Fibroblast of upper back skin (primary cell): ENCODE data around the gene POT1.

ENCODE experiments used
- DNase-seq: peaks from one replicate; pipeline ENCODE4 v3.0.0-alpha.2; 2013

POT1 gene

GRCh38 chr7:124800386-124800785 is 129.2 kb downstream of the POT1 start:
- no peak for DNase-seq

DNA sequence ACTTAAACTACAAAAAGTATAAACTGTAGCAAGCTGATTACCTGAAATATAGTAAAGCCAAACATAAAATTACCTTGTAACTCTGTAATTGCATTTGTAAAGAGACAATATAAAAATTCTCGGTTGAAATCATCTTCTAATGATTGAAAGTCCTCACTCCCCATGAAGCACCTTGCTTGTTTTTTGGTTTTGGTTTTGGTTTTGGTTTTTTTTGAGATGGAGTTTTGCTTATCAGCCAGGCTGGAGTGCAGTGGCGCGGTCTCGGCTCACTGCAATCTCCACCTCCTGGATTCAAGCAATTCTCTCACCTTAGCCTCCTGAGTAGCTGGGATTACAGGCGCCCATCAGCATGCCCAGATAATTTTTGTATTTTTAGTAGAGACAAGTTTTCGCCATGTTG is 130.2 kb downstream of the POT1 start:
- DNase-seq, result no peak

GRCh38 chr7:124796771-124797170 is 132.9 kb downstream of the POT1 start:
- DNase-seq, result no peak

DNA sequence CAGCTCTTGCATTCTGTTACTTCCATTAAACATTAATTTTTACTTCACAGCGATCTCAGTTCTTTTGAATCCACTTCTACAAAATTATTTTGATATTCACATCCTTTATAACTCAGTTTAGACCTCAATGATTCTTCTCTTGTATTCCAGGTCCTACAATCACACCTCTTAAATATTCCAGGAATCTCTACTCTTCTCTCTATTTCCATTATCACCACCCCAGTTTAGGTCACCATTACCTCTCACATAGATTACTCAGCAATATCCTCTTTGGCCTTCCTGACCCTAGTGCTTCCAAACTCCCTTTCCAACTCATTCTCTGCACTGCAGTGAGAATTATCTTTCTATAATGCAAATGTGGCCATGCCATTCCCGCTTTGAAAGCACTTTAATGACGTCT is 136.9 kb downstream of the POT1 start:
- no peak for DNase-seq

DNA sequence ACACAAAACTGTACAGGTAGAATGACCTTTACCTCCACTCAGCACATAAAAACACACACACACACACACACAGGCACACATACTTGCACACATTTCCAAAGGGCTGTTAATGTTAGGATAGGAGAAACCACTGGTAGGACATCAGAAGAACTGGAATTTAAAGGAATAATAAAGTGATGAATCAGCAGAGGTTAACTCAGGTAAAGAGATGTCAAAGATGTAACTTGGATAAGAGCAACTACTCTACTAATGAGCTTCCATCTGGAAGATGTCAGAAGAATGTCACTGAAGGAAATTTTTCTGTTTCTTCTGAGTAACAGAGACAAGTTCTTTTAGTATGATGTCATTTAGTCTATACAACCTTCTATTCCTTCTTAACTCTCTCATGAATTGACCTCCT is 137.6 kb downstream of the POT1 start:
- no peak for DNase-seq

DNA sequence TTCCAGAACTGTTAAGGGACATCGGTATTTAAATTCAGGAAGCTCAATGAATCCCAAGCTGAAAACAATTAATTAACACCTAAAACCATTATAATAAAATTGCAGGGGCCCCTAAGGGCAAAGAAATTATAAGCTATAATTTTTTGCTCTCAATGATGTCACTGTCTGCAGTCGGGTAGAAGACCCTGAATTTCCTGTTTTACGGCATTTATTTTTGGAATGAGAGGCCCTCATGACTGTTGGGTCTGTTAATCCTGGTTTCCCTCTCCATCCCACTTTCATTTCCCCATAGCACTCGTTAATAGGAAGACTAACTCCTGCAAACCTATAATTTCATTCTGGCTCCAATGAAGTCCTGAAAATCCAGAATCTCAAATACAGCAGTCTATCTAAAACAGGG is 138.2 kb downstream of the POT1 start:
- no peak for DNase-seq

- DNase-seq, result no peak
Measured at GRCh38 chr7:124790645-124791044, 139.0 kb downstream of the POT1 start.

DNA sequence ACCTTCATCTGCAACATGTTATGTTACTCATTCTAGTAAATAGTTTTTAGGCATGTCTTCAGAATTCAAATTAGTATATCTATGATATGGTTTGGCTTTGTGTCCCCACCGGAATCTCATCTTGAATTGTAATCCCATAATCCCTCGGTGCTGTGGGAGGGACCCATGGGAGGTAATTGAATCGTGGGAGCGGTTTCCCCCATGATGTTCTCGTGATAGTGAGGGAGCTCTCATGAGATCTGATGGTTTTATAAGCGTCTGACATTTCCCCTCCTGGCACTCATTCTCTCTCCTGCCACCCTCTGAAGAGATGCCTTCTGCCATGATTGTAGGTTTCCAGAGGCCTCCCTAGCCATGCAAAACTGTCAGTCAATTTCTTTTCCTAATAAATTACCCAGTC is 143.6 kb downstream of the POT1 start:
- no peak for DNase-seq

DNA sequence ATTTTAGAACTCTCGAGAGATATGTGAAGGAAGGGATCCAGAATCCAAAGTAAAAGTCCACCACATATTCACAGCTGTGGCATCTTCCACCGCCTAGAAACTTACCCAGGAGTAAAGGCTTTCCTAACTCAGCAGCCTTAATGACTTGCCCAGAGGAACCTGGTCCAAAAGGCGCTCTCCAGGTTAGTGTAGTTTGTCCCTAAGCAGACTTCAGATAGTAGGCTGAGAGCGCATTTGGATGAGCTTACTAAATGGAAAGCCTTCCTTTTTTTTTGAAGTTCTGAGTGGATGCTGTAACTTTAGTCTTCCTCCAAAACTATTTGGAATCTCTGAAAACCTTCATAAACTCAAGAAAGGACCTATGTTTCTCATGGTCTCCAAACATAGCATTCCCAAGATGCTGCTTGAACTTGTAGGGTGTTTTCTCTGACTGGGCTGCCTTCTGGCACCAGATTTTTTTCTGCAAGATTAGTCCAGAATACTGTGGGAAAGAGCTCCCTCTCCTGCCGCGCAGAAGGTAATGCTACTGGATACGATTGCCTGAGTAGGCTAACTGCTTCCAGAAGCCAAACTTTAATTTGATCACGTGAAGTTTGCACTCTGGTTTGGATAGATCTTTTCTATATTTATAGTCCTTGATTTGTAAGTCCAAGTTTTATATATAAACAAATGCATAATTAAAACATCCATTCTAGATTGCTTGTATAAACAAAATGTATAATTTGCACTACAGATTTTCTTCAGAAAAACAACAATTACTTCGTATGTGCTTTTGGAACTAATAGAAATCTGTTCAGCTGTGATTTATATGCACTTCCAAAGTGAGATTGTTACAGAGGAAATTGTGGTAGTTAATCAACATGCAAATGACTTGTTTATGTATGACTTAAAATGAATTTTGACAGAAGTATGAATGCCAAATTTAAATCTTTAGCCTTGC is 144.5 kb downstream of the POT1 start:
- DNase-seq, result peak; percentile 47

- no peak for DNase-seq
Measured at GRCh38 chr7:124783271-124783670, 146.4 kb downstream of the POT1 start.

GRCh38 chr7:124781907-124782734 is 147.5 kb downstream of the POT1 start:
- no peak for DNase-seq

DNA sequence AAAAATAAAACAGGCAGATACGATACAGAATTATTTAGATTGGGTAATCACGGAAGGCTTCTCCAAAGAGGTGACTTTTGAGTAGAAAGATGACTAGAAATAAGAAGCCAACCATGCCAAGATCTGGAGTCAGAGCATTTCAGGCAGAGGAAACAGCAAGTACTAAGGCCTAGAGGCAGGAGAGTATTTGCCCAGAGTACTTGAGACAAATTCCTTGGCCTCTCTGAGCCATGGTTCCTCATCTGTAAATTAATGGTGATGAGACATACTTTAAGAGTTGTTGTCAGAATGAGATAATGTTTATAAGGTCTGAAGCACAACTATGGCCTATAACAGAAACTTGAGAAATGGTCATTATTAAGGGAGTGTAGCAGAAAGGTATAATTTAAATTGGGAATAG is 148.2 kb downstream of the POT1 start:
- DNase-seq, result no peak

- no peak for DNase-seq
Measured at GRCh38 chr7:124780608-124781007, 149.0 kb downstream of the POT1 start.

DNA sequence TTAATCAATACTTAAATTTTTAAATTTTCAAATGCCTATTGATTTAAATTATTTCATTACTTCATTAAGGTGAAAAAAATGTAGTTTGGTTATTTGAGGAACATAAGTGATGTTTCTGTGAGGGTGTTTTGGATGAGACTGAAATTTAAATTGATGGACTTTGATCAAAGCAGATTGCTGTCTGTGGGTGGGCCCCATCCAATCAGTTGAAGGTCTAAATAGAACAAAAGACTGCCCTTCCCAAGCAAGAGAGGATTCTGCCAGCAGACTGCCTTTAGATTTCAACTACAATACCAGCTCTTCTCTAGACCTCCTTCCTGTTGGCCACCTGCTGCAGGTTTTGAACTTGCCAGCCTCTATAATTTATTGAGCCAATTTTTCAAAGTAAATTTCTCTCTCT is 149.6 kb downstream of the POT1 start:
- DNase-seq, result no peak

DNA sequence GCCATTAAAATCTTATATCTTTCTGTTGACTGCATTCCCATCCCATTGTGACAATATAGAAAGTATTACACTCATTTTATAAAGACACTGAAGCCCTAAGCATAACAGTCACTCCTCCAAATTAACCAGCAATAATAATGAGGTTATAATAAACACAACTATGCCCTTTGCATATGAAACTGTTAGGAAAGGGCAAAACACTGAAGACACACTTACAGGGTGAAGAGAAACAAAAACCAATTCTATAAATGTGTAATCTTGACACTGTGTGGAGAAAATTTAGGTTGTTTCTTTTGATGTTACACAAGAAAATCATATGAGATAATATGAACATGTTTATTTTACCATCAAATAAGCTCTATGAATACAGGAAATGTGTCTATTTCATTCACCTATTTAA is 150.0 kb downstream of the POT1 start:
- DNase-seq, result no peak

- no peak for DNase-seq
Measured at GRCh38 chr7:124779194-124779593, 150.4 kb downstream of the POT1 start.

DNA sequence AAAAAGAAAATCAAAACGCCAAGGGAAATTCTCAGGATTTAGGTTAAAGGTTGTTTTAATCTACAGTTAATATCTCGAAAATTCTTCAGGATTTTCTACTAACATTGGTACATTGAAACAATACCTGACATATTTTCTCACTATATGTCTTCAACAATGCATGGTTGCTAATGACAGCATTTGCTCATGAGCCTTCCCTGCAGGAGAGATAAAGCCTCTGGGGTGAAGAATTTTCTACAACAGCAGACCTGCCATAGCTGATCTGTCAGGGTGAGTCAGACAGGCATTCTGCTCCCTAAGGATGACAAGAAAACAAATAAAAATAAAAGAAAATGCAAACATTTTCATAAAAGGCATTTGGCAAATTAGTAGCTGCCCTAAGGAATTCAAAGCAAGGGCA is 152.4 kb downstream of the POT1 start:
- no peak for DNase-seq

DNA sequence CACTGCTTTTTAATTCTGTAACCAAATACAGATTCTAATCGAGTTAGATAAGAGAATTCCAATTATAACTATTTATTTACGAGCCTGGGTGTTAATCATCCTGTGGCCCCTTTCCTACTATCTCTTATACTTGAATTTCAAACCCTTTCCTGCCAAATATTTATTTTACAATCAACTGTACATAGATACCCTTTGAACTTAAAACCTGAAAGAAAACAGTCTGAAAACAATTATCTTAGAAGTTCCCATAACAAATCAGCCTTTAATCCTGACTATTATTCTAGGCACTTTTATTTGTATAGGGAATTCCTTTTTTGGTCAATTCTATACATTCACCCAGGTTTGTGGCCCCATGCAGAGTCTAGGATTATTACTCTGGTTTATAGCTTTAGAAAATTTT is 153.5 kb downstream of the POT1 start:
- DNase-seq, result no peak

GRCh38 chr7:124775422-124775821 is 154.2 kb downstream of the POT1 start:
- no peak for DNase-seq

DNA sequence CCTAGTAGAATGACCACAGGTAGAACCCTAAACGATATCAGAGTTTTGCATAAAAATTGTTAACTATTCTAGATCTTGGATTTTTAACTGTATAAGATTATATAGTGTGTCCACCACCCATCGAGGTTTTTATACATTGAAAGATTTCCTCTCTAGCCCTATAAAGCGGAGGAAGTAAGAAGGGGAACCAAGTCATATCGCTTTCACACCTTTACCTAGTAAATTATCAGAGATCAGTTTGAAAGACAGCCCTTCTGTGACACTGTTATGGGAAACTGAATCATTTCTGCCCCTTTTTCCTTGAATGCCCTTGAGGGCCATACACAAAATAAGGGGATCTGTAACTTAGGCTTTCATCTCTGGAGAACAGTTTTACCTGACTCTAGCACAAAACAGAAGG is 155.7 kb downstream of the POT1 start:
- DNase-seq, result no peak

DNA sequence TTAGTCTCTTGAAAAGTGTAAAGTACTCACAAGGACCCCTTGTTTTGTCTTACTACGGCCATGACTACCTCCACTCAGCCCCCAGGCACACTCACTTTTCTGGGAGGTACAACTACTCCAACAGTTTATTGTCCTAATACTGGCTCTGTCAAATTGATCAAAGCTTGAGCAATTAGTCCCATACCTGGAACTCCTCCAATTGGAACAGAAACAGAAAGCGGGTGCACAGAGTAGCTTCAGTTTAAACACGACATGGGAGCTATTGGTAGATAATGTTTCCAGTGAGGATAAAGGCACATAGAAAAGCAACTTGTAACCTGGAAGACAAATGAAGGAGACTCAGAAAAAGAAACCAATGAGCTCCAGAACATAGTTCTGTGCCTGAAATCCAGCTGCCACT is 156.3 kb downstream of the POT1 start:
- no peak for DNase-seq
